Bronchial epithelial cell (primary cell): ENCODE data around the gene ORM2. TPM values are rescaled to one million over a fixed set of nuclear protein-coding genes. Genes with fewer than 3 reads are reported as not detected.
"Not testable (repeated sequence)": the region's sequence is repeated elsewhere in the genome, so short reads cannot be mapped to it uniquely, and the experiment has no call there.

Source experiments
- DNase-seq: peaks from one replicate; pipeline ENCODE4 v3.0.0-alpha.2; 2010; ENCODE audit warnings: low read depth
- FAIRE-seq: peaks from 2 replicates; lab custom pipeline; 2011; peaks lifted over from hg19 to GRCh38; lab: Jason Lieb, UNC
- H3K27me3 ChIP-seq: 2 replicates; pipeline ENCODE4 v1.5.1; 2011; ENCODE audit warnings: low read length; ENCODE audit not compliant: control insufficient read depth, insufficient read depth
- H3K36me3 ChIP-seq: 2 replicates; pipeline ENCODE4 v1.5.1; 2011; ENCODE audit warnings: low read length; ENCODE audit not compliant: control insufficient read depth, insufficient read depth
- H3K4me3 ChIP-seq: 2 replicates; pipeline ENCODE4 v1.5.1; 2011; ENCODE audit warnings: mild to moderate bottlenecking, low read depth, low read length, control low read depth
- CTCF ChIP-seq: IDR thresholded peaks from 2 replicates; pipeline ENCODE4 v1.5.1; 2011; ENCODE audit warnings: mild to moderate bottlenecking, moderate library complexity, low read length, control low read depth, inconsistent platforms; ENCODE audit not compliant: insufficient read depth, severe bottlenecking
- total RNA-seq: library from RNA; depleted of rRNA; stranded (reverse); fragments of >200 nt; gene quantifications from 2 replicates; pipeline ENCODE4 v1.2.1, GENCODE V29; 2014

The ORM2 gene
- total RNA-seq, 1 donor from 2014 or later: not detected

GRCh38 chr9:114327749-114328148 lies 1.9 kb upstream of the ORM2 start:
- TF ChIP-seq CTCF: no peak
- Histone ChIP-seq H3K4me3 (no peak overlapping the region), H3K27me3 (no peaks in the 10 kb centered on the region), H3K36me3 (no peaks in the 10 kb centered on the region)
- DNase-seq (no peak), FAIRE-seq (no peak)

GRCh38 chr9:114328357-114328820 lies 1.3 kb upstream of the ORM2 start:
- H3K4me3 ChIP-seq, H3K27me3 ChIP-seq, DNase-seq, H3K36me3 ChIP-seq: not testable (repeated sequence)
- peak; percentile 80 for FAIRE-seq

- H3K4me3 ChIP-seq, FAIRE-seq, H3K36me3 ChIP-seq, DNase-seq, H3K27me3 ChIP-seq: not testable (repeated sequence)
Measured at GRCh38 chr9:114328937-114329624, 588 bp upstream of the ORM2 start.

GRCh38 chr9:114330636-114331035 lies 967 bp downstream of the ORM2 start:
- Histone ChIP-seq H3K4me3 (no peak overlapping the region), H3K36me3 (no peaks in the 10 kb centered on the region), H3K27me3 (no peaks in the 10 kb centered on the region)
- TF ChIP-seq CTCF: no peak
- DNase-seq (no peak), FAIRE-seq (no peak)

- H3K36me3 ChIP-seq, DNase-seq, H3K27me3 ChIP-seq, H3K4me3 ChIP-seq: not testable (repeated sequence)
- peak; percentile 95 for FAIRE-seq
Measured at GRCh38 chr9:114331229-114332195, 1.8 kb downstream of the ORM2 start.

- not testable (repeated sequence) for H3K36me3 ChIP-seq, DNase-seq, H3K27me3 ChIP-seq, FAIRE-seq, H3K4me3 ChIP-seq
Measured at GRCh38 chr9:114332474-114333040, 2.9 kb downstream of the ORM2 start.

- not testable (repeated sequence) for DNase-seq, H3K27me3 ChIP-seq, FAIRE-seq, H3K4me3 ChIP-seq, H3K36me3 ChIP-seq
Measured at GRCh38 chr9:114333718-114334117, 4.0 kb downstream of the ORM2 start.

GRCh38 chr9:114334490-114334889 lies 4.8 kb downstream of the ORM2 start:
- H3K4me3 ChIP-seq: no peak overlapping the region
- no peaks in the 10 kb centered on the region for H3K36me3 ChIP-seq
- H3K27me3 ChIP-seq: no peaks in the 10 kb centered on the region
- no peak for TF ChIP-seq CTCF
- FAIRE-seq (no peak), DNase-seq (no peak)
